NCI-H2107 treated with DMSO at 0.1 percent for 48 hours (cell line): ENCODE results near the gene CFAP73.

Experiments
- DNase-seq: peaks from one replicate; lab custom pipeline; 2025; ENCODE audit not compliant: unreplicated experiment; lab: John Stamatoyannopoulos, UW

CFAP73 gene

GRCh38 chr12:113208041-113208934 lies 58.8 kb downstream of the CFAP73 start:
- no peak for DNase-seq
